ENCODE data around the gene OSBPL10. TPM values are rescaled to one million over a fixed set of nuclear protein-coding genes. Genes with fewer than 3 reads are reported as not detected.
A peak's percentile ranks its signal among the peaks of the same experiment; 100 is the strongest.
"Not testable (repeated sequence)": the region's sequence is repeated elsewhere in the genome, so short reads cannot be mapped to it uniquely, and the experiment has no call there.

OSBPL10 gene
- polyA plus RNA-seq, 5 donors = 31.5 to 49.4 (median 37.0) TPM

DNA sequence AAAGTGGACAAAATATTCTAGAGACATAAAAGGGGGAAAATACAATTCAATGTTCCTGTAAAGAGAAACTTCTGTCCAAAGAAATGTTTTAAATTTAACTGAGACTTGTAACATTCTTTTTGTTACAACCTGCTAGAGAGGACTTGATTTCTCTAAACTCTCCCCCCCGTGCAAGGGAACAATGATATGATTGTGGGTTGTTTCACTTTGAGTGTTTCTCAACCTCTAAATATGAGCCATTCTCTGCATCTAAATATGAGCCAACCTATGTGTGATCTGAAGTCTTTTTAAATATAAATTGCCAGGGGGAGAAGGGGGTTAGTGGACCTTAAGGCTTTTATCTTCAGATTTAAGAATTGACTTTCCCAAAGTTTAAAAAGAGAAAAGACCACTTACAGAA, 15.1 kb upstream of the OSBPL10 start:
- DNase-seq = no peak

DNA sequence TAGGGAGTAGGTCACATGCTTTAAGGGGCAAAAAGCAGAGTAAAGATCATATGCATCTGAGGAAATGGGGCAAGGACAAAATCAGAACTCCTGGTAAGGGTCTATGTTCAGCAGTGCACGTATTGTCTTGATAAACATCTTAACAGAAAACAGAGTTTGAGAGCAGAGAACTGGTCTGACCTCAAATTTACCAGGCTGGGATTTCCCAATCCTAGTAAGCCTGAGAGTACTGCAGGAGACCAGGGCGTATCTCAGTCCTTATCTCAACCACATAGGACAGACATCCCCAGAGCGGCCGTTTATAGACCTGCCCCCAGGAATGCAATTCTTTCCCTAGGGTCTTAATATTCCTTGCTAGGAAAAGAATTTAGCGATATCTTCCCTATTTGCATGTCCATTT, 14.0 kb upstream of the OSBPL10 start:
- DNase-seq = not testable (repeated sequence)

GRCh38 chr3:31993843-31994242, 12.8 kb upstream of the OSBPL10 start:
- DNase-seq = no peak

DNA sequence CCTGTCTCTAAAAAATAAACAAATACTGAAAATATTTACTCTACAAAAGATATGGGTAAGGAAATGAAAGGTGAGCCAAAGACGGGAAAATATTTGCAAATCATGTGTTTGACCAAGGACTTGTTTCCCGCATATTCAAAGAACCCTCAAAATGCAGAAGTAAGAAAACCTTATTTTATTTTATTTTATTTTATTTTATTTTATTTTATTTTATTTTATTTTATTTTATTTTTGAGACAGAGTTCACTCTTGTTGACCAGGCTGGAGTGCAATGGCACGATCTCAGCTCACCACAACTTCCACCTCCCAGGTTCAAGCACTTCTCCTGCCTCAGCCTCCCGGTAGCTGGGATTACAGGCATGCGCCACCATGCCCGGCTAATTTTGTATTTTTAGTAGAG, 11.9 kb upstream of the OSBPL10 start:
- not testable (repeated sequence) for DNase-seq

DNA sequence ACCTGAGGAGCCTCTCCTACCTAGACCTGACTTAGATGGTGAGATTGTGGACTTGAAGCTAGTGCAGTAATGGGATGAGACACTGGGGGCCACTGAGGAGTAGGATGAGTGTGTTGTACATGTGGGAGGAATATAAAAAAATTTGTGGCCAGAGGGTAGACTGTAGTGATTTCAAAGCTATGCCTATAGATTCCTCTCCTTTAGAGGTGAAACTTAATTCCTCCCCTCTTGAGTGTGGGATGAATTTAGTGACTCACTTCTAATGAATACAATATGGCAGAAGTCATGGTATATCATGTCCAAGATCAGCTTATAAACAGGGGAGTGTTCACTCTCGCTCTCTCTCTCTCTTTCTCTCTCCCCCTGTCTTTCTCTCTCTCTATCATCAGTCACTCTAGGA, 7.2 kb upstream of the OSBPL10 start:
- no peak for DNase-seq

GRCh38 chr3:31985831-31986230, 4.8 kb upstream of the OSBPL10 start:
- DNase-seq = no peak

DNA sequence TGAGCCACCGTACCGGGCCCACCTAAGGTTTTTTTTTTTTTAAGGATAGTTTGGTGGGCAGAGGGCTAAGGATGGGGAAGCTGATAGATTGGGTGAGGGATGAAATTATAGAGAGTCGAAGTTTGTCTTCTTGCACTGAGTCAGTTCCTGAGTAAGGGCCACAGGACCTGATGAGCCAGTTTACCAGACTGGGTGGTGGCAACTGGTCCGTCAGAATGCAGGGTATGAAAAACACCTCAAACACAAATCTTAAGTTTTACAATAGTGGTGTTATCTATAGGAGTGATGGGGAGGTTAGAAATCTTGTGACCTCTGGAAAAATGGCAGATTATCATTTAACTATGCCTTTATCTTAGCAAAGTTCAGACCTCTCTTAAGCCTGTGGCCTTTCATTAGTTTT, 3.3 kb upstream of the OSBPL10 start:
- DNase-seq = no peak

DNA sequence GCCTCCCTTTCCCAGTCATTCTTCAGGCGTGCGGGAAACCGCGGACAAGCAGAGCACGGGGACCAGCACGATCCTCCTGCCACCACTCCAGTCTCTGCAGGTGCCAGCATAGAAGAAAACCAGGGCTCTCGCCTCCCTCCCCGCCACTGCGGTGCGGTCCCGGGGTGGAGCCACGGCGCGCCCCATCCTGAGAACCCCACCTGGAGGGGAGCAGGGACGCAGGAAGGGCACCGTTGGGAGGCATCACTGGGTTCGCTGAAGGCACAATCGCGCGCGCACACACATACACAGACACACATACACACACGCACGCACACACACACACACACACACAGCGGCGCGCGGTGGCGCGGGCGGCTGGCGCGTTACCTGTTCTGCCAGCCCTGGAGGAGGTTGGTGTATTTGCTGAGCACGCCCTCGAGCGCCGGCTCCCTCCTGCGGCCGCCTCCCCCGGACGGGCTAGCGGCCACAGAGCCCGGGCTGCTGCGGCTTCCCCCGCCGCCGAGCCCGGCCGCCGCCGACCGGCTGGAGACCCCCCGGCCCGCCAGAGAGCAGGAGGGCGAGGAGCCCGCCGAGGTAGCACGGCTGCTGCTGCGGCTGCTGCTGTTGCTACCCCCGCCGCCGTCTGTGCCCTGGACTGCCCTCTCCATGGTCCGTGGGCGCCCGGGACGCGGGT, 394 bp downstream of the OSBPL10 start:
- peak; percentile 67 to 71 for DNase-seq

DNA sequence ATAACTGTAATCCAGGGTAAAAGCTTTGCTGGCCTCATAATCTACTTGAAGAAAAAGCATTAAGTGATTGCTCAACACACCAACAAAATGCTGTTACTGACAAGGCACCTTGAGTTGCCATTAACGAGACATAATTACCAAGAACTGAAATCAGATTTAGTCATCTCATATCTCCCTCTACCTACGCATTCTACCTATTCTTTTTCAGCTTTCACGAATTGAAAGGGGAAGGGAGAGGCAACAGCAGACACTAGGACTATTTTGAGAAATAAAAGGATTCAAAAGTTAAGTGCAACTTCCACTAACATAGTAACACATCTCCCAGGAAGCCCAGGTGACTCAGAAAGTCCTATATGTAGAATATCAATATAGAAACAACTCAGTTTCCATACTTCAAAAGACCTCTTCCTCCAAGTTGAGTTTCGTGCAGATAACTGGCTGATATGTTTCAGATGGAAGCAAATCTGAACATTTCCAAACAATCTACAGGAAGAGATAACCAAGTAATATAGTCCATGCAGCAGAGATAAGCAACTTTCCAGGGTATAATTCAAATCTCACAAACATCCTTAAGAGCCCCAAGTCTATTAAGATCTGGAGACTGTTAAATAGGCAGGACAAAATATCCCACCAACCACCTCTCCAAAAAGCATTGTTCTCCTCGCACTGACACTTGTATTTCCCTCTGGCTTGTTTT, 1.9 kb downstream of the OSBPL10 start:
- DNase-seq = no peak

DNA sequence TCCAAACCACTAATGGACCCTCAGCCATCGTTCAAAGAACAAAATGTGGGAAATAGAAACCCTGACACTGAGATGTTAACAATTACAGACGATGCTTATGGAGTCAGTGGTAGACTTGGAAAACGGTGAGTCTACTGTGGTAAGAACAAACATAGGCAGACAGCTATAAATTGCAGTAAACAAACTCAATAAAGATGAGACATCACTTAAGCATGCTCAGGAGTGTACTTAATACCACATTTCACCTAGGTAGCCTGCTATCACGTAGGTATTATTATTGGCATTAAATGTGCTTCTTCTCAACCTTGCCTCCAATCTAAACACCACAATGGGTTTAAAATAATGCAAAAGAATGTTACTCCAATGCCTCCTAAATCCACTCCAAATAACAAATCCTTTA, 2.5 kb downstream of the OSBPL10 start:
- DNase-seq = no peak

- no peak for DNase-seq
Measured at GRCh38 chr3:31977736-31978135, 3.3 kb downstream of the OSBPL10 start.

GRCh38 chr3:31976302-31976701, 4.8 kb downstream of the OSBPL10 start:
- DNase-seq = no peak

GRCh38 chr3:31974964-31975363, 6.1 kb downstream of the OSBPL10 start:
- DNase-seq = no peak

- DNase-seq = no peak
Measured at GRCh38 chr3:31974471-31974870, 6.6 kb downstream of the OSBPL10 start.

- no peak for DNase-seq
Measured at GRCh38 chr3:31973837-31974236, 7.2 kb downstream of the OSBPL10 start.

- DNase-seq = no peak
Measured at GRCh38 chr3:31973081-31973480, 8.0 kb downstream of the OSBPL10 start.

GRCh38 chr3:31971607-31972006, 9.5 kb downstream of the OSBPL10 start:
- DNase-seq = no peak

GRCh38 chr3:31968927-31969418, 12.1 kb downstream of the OSBPL10 start:
- no peak for DNase-seq

DNA sequence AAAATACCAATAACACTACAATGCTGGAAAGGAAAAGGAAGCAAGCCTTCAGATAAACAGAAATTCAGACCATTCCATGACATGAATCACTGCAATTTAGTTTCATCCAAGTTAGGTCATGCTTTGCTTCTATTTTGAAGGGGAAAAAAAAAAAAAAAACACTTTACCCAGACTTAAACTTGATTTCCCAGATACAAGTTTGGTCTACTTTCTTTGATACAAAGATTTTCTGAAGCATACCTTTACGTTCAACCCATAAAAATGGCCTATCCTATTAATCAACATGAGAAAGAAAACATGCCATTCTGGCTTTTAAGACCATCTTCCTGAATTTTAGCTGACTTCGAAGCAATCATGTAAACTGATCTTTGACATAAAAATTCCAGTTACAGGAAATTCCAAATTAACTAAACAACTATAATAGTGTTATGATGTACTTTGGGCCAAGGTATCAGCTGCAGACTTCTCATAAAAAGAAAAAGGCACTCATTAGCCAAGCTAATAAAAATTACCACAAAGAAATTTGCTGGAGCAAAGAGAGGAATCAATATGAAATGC, 12.6 kb downstream of the OSBPL10 start:
- no peak for DNase-seq

DNA sequence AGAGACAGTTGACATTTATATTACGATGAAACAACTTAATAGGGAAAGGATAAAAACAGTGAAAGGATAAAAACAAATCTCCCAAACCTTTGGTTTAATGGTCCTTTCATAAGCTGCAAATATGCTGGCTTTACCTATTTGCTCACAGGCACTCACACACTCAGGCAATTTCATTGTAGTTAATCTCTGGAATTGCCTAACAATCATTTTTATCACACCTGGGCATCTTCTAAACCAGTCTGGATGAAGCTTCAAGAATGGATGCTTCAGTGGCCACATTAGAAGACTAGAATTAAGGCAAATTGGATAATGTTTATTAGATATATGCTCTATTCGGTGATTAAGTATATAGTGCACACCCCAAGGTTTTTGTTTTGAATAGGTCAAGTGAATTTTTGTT, 13.5 kb downstream of the OSBPL10 start:
- DNase-seq = no peak

DNA sequence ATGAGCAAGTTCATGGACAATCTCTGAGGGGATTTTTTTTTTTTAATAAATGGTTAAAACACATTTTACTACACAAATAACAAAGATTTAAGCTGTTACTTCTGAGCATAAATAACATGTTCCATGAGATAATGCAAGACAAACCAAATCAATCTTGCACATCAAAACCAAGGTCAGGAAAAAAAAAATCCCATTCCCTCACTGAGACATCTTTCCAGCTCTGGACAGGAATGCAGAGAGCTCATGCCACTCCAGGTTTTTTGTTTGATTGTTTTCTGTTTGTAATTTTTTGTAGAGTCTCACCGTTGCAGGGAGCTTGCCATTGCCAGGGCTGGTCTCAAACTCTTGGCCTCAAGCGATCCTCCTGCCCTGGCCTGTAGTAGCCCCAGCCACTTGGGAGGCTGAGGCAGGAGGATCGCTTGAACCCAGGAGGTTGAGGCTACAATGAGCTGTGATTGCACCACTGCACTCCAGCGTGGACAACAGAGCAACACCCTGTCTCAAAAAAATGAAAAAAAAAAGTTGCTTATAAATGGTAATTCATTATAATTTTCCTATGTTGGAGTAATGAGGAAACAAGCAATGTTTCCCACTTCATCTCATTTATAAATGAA, 14.0 kb downstream of the OSBPL10 start:
- DNase-seq = no peak

DNA sequence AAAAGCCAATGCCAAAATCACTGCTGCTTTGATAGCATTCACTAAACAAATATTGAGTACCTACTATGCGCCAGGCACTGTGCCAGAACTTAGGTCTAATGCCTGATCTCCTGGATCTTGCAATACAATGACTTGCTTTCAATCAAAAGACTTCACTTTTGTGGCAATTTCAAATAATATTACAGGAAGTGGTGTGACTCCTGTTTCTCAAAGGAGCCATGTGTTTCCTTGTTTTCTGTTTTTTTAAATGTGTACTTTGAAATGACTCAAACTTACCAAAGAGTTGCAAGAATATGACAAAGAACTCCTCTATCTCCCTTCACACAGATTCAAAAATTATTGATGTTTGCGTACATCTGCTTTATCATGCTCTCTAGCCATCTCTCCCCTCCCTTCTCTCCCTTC, 18.3 kb downstream of the OSBPL10 start:
- no peak for DNase-seq
